Neutrophil (primary cell): ENCODE results near the gene MED31.

Experiments
- H3K27ac ChIP-seq: fragments of 200-600 bp; sonication (generic); 2 replicates; pipeline ENCODE4 v1.5.1; 2016; ENCODE audit warnings: mild to moderate bottlenecking, moderate library complexity
- H3K27me3 ChIP-seq: fragments of 200-600 bp; sonication (generic); 2 replicates; pipeline ENCODE4 v1.6.0; 2016; ENCODE audit warnings: mild to moderate bottlenecking
- H3K36me3 ChIP-seq: fragments of 200-600 bp; sonication (generic); 2 replicates; pipeline ENCODE4 v1.5.1; 2017
- H3K4me1 ChIP-seq, 2 experiments: fragments of 200-600 bp in 1 of 2; sonication (generic) in 1 of 2; 1 replicate in 1 of 2; 2 replicates in 1 of 2; pipeline versions ENCODE4 v1.5.1 to v1.6.1; 2013 to 2016; ENCODE audit warnings: low read depth in 1 of 2, low read length in 1 of 2, mild to moderate bottlenecking in 1 of 2, moderate library complexity in 1 of 2; ENCODE audit not compliant: control insufficient read depth in 1 of 2, insufficient read depth in 1 of 2
- H3K4me3 ChIP-seq, 2 experiments: fragments of 200-600 bp in 1 of 2; sonication (generic) in 1 of 2; 1 replicate in 1 of 2; 2 replicates in 1 of 2; pipeline ENCODE4 v1.5.1; 2013 to 2016; ENCODE audit warnings: low read depth in 1 of 2, low read length in 1 of 2, mild to moderate bottlenecking in 1 of 2, moderate library complexity in 1 of 2
- H3K9me3 ChIP-seq: fragments of 200-600 bp; sonication (generic); 2 replicates; pipeline ENCODE4 v1.5.1; 2016
- CTCF ChIP-seq: fragments of 200-600 bp; sonication (generic); IDR thresholded peaks from 2 replicates; pipeline ENCODE4 v1.5.1; 2016; ENCODE audit warnings: antibody characterized with exemption

MED31 gene

GRCh38 chr17:6640536-6641246, 10.7 kb downstream of the MED31 start, which contains the start of the genes KIAA0753 and TXNDC17:
TSS of gene KIAA0753 (minus strand) at chr17:6640711. CDS start at chr17:6635103, 5,608 bp downstream.
TSS of gene TXNDC17 (plus strand) at chr17:6641060. CDS start at chr17:6641083, 23 bp downstream.
- Histone ChIP-seq H3K27me3 (no peaks in the 10 kb centered on the region), H3K9me3 (no peaks in the 10 kb centered on the region), H3K36me3 (peaks cover 34% of the 10 kb centered on the region), H3K27ac (peak within 1 kb of the TSS; percentile 80), H3K4me3 (peak within 1 kb of the TSS; percentile 91 to 92), H3K4me1 (peaks cover 22 to 24% of the 10 kb centered on the region in 2 experiments)
- peak; percentile 15 for TF ChIP-seq CTCF

DNA sequence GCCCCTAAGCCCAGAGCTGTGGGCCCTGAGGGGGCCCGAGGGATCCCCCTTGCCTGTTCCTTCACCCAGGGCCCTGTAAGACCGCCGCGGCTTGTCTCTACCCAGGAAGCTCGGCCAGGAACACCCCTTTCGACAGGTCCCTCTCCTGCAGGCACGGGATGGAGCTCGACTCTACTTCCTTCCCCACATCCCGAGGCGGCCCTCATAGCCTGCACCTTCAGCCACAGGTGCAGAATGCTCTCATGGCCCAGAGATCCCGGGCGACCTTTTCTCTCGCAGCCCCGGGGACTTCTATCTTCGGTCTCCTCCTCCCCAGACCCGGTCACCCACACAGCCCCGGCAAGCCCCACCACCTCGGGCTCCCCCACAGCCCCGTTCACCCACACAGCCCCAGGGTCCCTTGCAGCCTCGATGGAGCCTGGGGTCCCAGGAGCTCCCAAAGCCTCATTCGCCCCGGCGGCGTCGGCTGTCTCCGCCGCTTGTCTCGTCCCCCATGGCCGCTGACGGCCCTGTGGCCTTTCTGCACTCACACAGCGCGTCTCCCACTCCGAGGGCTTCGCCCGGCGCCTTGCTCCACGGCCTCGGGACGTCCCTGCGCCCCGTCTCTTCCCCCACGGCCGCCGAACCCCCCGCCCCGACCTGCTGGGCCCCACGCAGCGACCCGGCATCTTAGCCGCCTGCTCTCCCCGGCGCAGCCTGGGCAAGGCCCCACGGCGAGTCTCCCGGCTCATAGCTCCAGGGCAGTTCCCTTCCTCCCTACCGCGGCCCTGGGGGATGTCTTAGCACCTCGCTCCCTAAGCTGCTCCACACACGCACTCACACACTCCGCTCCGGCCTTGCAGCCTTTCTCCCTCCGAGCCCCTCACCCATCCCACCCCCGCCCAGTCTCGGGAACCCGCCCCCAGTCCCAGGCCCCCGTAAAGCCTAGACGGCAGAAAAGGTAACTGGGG, 11.5 kb downstream of the MED31 start:
- H3K4me1 ChIP-seq, result peaks cover 22 to 24% of the 10 kb centered on the region in 2 experiments

GRCh38 chr17:6639014-6639585, 12.3 kb downstream of the MED31 start:
- Histone ChIP-seq H3K4me3 (peak overlapping the region; percentile 91 to 92), H3K27me3 (no peaks in the 10 kb centered on the region), H3K4me1 (peaks cover 22 to 24% of the 10 kb centered on the region in 2 experiments), H3K9me3 (no peaks in the 10 kb centered on the region), H3K36me3 (peaks cover 25% of the 10 kb centered on the region), H3K27ac (peak overlapping the region; percentile 80)
- TF ChIP-seq CTCF, result no peak

More for the DNA sequence above, 11.5 kb downstream of the MED31 start:
- no peak for TF ChIP-seq CTCF
- Histone ChIP-seq H3K36me3 (peaks cover 28% of the 10 kb centered on the region), H3K4me3 (peak overlapping the region; percentile 91 to 92), H3K27ac (peak overlapping the region; percentile 80), H3K9me3 (no peaks in the 10 kb centered on the region), H3K27me3 (no peaks in the 10 kb centered on the region)

GRCh38 chr17:6638046-6638908, 13.1 kb downstream of the MED31 start:
- Histone ChIP-seq H3K36me3 (peaks cover 23% of the 10 kb centered on the region), H3K4me3 (no peak overlapping the region), H3K27me3 (no peaks in the 10 kb centered on the region), H3K27ac (no peak overlapping the region), H3K9me3 (no peaks in the 10 kb centered on the region), H3K4me1 (peaks cover 22 to 24% of the 10 kb centered on the region in 2 experiments)
- TF ChIP-seq CTCF, result no peak
